ENCODE results near the gene C2orf92.

The C2orf92 gene

GRCh38 chr2:97750017-97750416, 80.5 kb downstream of the C2orf92 start:
- no peak for DNase-seq

DNA sequence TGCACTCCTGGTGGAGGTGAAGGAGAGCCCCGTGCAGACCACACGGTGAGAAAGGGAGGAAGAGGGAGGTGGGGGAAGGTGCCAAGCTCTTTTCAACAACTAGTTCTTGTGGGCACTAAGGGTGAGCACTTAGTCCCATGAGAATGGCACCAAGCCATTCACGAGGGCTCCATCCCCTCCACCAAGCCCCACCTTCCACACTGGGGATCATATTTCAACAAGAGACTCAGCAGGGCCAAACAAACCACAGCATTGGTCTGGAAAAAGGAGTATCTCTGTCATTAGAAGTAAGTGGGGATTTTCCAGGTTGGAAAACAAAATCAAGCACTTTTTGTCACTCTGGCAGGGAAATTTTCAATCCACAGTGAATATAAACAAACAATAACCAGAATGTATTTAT, 82.2 kb downstream of the C2orf92 start:
- no peak for DNase-seq

Data from NCI-H1436 (cell line).